Measurements from ENCODE around the gene KIAA1549. TPM values are rescaled to one million over a fixed set of nuclear protein-coding genes. Genes with fewer than 3 reads are reported as not detected.

The KIAA1549 gene
- total and polyA plus RNA-seq, 10 of the 15 experiments (the other 5 are each of a cell fraction or from before 2014, with no cell fraction given) = 0.02 to 0.82 (median 0.22) TPM

Small RNA genes lying within 50 kb of the gene (small RNA-seq; reads per million reads assigned to genes)
- not detected for gene RNU6-1272P

Other genes starting within 250 kb of the KIAA1549 start
- gene TMEM213, start 183.4 kb downstream of the KIAA1549 start, total RNA-seq (2014; rRNA removed) = not detected in 2 replicates
- gene TMEM213, start 183.4 kb downstream of the KIAA1549 start, total RNA-seq (2014; rRNA removed; fragmentation: Illumina TruSeq; extraction: Trizol) = not detected in 2 replicates
- not detected in 2 replicates for gene TMEM213, start 183.4 kb downstream of the KIAA1549 start, total RNA-seq (2021)
- not detected in 2 replicates for gene TMEM213, start 183.4 kb downstream of the KIAA1549 start, polyA plus RNA-seq (2011; rRNA removed)
- not detected in 2 replicates for gene TMEM213, start 183.4 kb downstream of the KIAA1549 start, polyA plus RNA-seq (2014; fragmentation: Illumina TruSeq; extraction: Trizol)
- gene TMEM213, start 183.4 kb downstream of the KIAA1549 start, polyA plus RNA-seq (2014; fragmentation: Nextera tagmentation; extraction: Ambion mirVana) = not detected
- gene TMEM213, start 183.4 kb downstream of the KIAA1549 start, polyA plus RNA-seq (2014; rRNA removed) = not detected in 2 replicates
- gene TMEM213, start 183.4 kb downstream of the KIAA1549 start, polyA plus RNA-seq (2016; fragmentation: Nextera tagmentation; extraction: Ambion mirVana) = not detected
- gene ATP6V0A4, start 183.2 kb downstream of the KIAA1549 start, total RNA-seq (2014; rRNA removed) = not detected in 2 replicates
- gene ATP6V0A4, start 183.2 kb downstream of the KIAA1549 start, total RNA-seq (2014; rRNA removed; fragmentation: Illumina TruSeq; extraction: Trizol) = not detected in 2 replicates
- gene ATP6V0A4, start 183.2 kb downstream of the KIAA1549 start, total RNA-seq (2021) = not detected in 2 replicates
- gene ATP6V0A4, start 183.2 kb downstream of the KIAA1549 start, polyA plus RNA-seq (2011; rRNA removed) = not detected in 2 replicates
- gene ATP6V0A4, start 183.2 kb downstream of the KIAA1549 start, polyA plus RNA-seq (2014; fragmentation: Illumina TruSeq; extraction: Trizol) = not detected in 2 replicates
- gene ATP6V0A4, start 183.2 kb downstream of the KIAA1549 start, polyA plus RNA-seq (2014; fragmentation: Nextera tagmentation; extraction: Ambion mirVana) = not detected
- not detected in 2 replicates for gene ATP6V0A4, start 183.2 kb downstream of the KIAA1549 start, polyA plus RNA-seq (2014; rRNA removed)
- gene ATP6V0A4, start 183.2 kb downstream of the KIAA1549 start, polyA plus RNA-seq (2016; fragmentation: Nextera tagmentation; extraction: Ambion mirVana) = not detected
- gene ZC3HAV1L, start 54.7 kb upstream of the KIAA1549 start, total RNA-seq (2014; rRNA removed) = 4.7 and 4.8 TPM in 2 replicates
- gene ZC3HAV1L, start 54.7 kb upstream of the KIAA1549 start, total RNA-seq (2014; rRNA removed; fragmentation: Illumina TruSeq; extraction: Trizol) = 4.5 and 6.6 TPM in 2 replicates
- gene ZC3HAV1L, start 54.7 kb upstream of the KIAA1549 start, total RNA-seq (2021) = 10.5 and 10.6 TPM in 2 replicates
- gene ZC3HAV1L, start 54.7 kb upstream of the KIAA1549 start, polyA plus RNA-seq (2011; rRNA removed) = 16.3 and 19.9 TPM in 2 replicates
- 5.1 and 5.4 TPM in 2 replicates for gene ZC3HAV1L, start 54.7 kb upstream of the KIAA1549 start, polyA plus RNA-seq (2014; fragmentation: Illumina TruSeq; extraction: Trizol)
- under 1 TPM; 0.09 to 0.18 TPM for gene ZC3HAV1L, start 54.7 kb upstream of the KIAA1549 start, polyA plus RNA-seq (2014; fragmentation: Nextera tagmentation; extraction: Ambion mirVana)
- 10.8 and 11.5 TPM in 2 replicates for gene ZC3HAV1L, start 54.7 kb upstream of the KIAA1549 start, polyA plus RNA-seq (2014; rRNA removed)
- 1 to 10 TPM; 4.6 to 5.2 TPM for gene ZC3HAV1L, start 54.7 kb upstream of the KIAA1549 start, polyA plus RNA-seq (2016; fragmentation: Nextera tagmentation; extraction: Ambion mirVana)
- 43.1 and 45.4 TPM in 2 replicates for gene ZC3HAV1, start 128.3 kb upstream of the KIAA1549 start, total RNA-seq (2014; rRNA removed)
- 46.3 and 47.5 TPM in 2 replicates for gene ZC3HAV1, start 128.3 kb upstream of the KIAA1549 start, total RNA-seq (2014; rRNA removed; fragmentation: Illumina TruSeq; extraction: Trizol)
- 49.4 and 55.3 TPM in 2 replicates for gene ZC3HAV1, start 128.3 kb upstream of the KIAA1549 start, total RNA-seq (2021)
- 24.1 and 29.8 TPM in 2 replicates for gene ZC3HAV1, start 128.3 kb upstream of the KIAA1549 start, polyA plus RNA-seq (2011; rRNA removed)
- 48.5 and 58.2 TPM in 2 replicates for gene ZC3HAV1, start 128.3 kb upstream of the KIAA1549 start, polyA plus RNA-seq (2014; fragmentation: Illumina TruSeq; extraction: Trizol)
- 10 to 100 TPM; 18.5 to 19.7 TPM for gene ZC3HAV1, start 128.3 kb upstream of the KIAA1549 start, polyA plus RNA-seq (2014; fragmentation: Nextera tagmentation; extraction: Ambion mirVana)
- 32.4 and 35.2 TPM in 2 replicates for gene ZC3HAV1, start 128.3 kb upstream of the KIAA1549 start, polyA plus RNA-seq (2014; rRNA removed)
- 10 to 100 TPM; 46.4 to 51.4 TPM for gene ZC3HAV1, start 128.3 kb upstream of the KIAA1549 start, polyA plus RNA-seq (2016; fragmentation: Nextera tagmentation; extraction: Ambion mirVana)
- 2.8 and 3.4 TPM in 2 replicates for gene UBN2, start 249.8 kb upstream of the KIAA1549 start, total RNA-seq (2014; rRNA removed)
- gene UBN2, start 249.8 kb upstream of the KIAA1549 start, total RNA-seq (2014; rRNA removed; fragmentation: Illumina TruSeq; extraction: Trizol) = 4.0 and 4.3 TPM in 2 replicates
- 5.3 and 8.5 TPM in 2 replicates for gene UBN2, start 249.8 kb upstream of the KIAA1549 start, total RNA-seq (2021)
- 4.9 and 7.0 TPM in 2 replicates for gene UBN2, start 249.8 kb upstream of the KIAA1549 start, polyA plus RNA-seq (2011; rRNA removed)
- 3.6 and 4.2 TPM in 2 replicates for gene UBN2, start 249.8 kb upstream of the KIAA1549 start, polyA plus RNA-seq (2014; fragmentation: Illumina TruSeq; extraction: Trizol)
- gene UBN2, start 249.8 kb upstream of the KIAA1549 start, polyA plus RNA-seq (2014; fragmentation: Nextera tagmentation; extraction: Ambion mirVana) = under 1 TPM; 0.27 to 0.37 TPM
- 1.9 and 2.2 TPM in 2 replicates for gene UBN2, start 249.8 kb upstream of the KIAA1549 start, polyA plus RNA-seq (2014; rRNA removed)
- under 1 TPM; 0.60 to 0.74 TPM for gene UBN2, start 249.8 kb upstream of the KIAA1549 start, polyA plus RNA-seq (2016; fragmentation: Nextera tagmentation; extraction: Ambion mirVana)